Esophagus mucosa (tissue), 1 donor: Measurements from ENCODE around the gene CEP112. TPM values are rescaled to one million over a fixed set of nuclear protein-coding genes. Genes with fewer than 3 reads are reported as not detected.

Source experiments
- ATAC-seq: fragments of 200-7000 bp; cut with Tn5 transposase; one replicate; pipeline ENCODE4 v1.9.1; 2020
- total RNA-seq: library from RNA; stranded (reverse); gene quantifications from one replicate; pipeline ENCODE4 v1.2.4, GENCODE V29; 2023
- donor health status: DM: yes; HTN: yes; CAD: no.

The CEP112 gene
- total RNA-seq, 1 donor from 2014 or later, result 3.7 TPM

GRCh38 chr17:65633146-65633881 is 558.6 kb downstream of the CEP112 start:
- ATAC-seq, result no peak

DNA sequence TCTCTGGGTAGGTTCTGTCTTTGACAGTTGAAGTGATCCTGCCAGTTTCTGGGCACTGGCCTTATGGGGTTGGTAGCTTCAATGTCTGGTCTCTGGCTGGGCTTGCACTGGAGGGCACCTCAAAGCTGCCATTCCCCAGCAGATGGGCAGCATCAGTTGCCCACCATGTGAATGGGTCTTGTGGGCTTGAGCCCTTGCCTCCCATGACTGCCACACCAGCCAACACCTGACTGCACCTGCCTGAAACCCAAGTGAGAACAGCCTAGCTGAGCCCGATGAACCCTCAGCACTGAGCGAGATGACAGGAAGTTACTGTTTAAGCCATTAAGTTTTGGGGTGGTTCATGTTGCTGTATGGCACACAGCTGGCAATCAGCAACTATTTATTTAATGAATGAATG is 561.4 kb downstream of the CEP112 start:
- ATAC-seq, result no peak

GRCh38 chr17:65629234-65629690 is 562.7 kb downstream of the CEP112 start:
- peak; percentile 12 for ATAC-seq

DNA sequence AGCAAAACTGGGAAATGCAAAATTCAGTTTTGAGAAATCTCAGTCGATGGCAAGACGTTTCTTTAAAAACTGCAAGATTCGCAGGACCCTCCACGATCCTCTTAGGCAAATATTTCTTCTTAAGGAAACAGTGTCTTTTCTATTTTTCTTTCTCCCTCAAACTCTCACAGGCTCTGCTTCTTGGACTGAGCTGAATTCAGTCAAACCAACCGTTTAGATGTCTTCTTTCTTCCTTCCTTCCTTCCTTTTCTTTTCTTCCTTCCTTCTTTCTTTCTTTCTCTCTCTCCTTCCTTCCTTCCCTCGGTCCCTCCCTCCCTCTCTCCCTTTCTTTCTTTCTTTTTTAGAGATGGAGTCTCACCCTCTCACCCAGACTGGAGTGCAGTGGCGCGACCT is 563.3 kb downstream of the CEP112 start:
- no peak for ATAC-seq

DNA sequence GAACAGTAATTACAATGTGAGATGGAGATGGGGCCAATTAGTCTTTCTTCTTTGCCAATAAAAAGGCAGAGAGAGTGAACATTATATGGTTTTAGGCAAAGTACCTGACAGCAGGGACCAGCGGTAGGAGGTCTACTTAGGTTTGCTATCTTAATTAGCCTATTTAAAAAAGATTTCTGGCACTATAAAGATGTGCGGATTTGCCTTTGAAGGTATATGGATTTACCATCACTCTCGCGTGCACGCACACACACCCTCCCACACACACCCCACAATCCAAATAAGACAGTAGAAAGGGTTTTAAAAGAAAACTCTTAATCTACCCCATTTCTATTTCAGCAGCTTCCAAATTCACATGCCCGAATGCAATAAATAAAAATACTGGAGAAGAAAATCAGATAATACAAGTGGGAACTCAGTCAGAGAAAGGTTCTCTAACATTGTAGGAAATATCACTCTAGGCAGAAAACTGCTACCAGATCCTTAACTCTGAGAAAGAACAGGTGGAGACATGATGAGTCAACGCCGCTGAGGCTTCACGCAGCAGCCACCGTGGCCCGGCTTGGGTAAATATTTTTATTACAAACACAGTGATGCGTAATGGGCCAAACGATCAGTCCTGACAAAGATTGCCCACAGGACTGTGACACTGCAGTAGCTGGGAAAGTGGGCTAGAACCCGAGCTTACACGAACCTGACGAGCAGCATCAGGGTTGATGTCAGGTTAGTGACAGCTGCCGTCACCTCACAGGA is 563.9 kb downstream of the CEP112 start:
- peak; percentile 82 for ATAC-seq

GRCh38 chr17:65627108-65627507 is 564.8 kb downstream of the CEP112 start:
- peak; percentile 67 for ATAC-seq

DNA sequence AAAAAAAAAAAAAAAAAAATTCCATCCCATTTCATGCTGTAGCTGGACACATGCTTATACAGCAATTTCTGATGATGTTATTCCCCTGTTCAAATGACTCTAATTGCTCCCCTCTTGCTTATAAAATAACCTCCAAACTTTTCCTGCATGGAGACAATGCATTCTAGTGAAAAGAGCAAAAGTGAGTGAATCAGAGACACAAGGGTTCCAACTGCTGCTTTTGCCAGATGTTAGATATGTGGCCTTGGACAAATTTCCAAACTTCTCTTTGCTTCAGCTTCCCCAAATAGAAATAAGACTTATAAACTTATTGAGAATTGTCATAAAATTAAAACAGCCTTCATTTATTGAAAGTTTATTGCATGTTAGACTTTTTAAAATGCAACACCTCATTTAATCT is 565.5 kb downstream of the CEP112 start:
- no peak for ATAC-seq

DNA sequence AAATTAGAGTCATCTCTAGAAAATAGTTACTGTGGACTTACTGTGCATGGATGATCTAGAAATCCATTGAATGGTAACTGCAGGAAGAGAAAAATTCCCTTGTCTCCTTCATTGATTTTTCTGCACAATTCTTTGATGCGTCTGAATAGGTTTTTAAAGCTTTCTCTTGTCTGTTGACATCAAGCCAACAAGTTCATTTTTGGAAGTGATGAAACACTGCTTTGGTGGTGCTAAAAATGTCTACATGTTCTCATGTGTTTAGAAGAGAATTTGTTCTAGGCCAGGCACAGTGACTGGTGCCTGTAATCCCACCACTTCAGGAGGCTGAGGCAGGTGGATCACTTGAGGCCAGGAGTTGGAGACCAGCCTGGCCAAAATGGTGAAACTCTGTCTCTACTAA is 573.4 kb downstream of the CEP112 start:
- ATAC-seq, result no peak

DNA sequence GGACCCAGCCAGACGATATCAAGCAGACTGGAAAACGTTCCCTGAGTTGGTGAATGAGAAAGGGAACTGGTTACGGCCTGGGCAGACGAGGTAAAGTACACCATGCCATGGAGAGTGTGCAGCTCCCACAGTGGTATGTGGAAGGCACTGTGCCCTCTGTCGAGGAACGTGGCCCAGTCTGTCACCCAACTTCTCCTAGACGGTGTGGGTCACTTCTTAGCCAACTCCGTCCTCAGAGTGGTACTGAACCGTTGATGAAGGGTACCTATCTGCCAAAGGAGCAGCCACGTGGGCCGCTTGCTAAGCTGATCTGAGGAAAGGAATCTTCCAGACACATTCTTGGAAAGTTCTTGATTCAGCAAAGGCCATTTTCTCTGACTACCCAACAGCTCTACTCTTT is 574.4 kb downstream of the CEP112 start:
- no peak for ATAC-seq

DNA sequence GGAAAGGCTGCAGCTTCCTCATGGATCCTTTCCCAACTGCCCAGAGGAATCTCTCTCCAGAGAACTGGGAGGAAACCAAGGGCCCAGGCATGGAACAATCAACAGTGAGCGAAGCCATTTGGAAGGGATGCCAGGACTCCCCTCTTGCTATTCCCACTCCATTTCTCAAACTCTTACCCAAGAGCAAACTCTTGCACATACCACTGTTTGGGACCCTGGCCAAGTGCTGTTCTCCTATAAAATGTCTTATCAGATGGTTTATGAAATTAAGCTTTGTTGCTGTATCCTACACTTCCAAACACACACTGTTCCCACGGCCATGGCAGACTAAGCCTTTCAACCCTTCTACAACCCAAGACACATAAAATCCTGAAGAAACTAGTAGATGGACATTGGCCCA is 582.2 kb downstream of the CEP112 start:
- no peak for ATAC-seq

- no peak for ATAC-seq
Measured at GRCh38 chr17:65609286-65609685, 582.6 kb downstream of the CEP112 start.

DNA sequence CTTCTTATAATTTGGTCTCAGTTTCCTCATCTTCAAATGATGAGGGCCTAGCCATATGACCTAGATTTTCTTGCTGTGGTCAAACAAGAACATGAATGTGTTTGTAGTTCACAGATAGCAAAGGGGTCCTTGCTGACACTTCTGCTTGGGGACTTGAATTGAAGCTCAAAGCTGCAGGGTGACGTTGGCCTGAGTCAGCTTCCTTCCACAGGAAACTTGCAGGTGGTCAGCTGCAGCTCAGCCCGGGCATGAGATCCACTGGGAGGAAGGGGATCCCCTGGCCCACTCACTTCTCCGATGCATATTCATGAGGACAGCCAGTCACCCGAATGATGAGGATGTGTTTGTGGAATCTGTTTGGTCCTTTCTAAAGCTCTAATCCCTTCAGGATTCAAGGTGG is 587.9 kb downstream of the CEP112 start:
- no peak for ATAC-seq

DNA sequence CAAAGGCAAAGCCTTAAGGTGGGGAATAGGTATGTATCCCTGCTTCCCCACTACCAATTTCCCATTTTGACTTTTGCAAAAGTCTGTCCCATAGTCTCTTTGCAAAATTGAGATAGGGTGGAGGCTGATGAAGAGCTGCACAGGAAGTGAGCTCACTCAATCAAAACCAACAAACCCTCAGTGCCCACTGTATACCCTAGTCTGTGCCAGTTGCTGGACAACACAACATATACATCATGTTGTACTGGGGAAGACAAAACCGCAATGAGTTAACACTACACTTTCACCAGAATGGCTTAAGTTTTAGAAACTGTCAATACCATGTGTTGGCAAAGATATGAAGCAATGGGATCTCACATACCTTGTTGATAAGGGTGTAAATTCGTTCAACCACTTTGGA is 590.1 kb downstream of the CEP112 start:
- no peak for ATAC-seq

DNA sequence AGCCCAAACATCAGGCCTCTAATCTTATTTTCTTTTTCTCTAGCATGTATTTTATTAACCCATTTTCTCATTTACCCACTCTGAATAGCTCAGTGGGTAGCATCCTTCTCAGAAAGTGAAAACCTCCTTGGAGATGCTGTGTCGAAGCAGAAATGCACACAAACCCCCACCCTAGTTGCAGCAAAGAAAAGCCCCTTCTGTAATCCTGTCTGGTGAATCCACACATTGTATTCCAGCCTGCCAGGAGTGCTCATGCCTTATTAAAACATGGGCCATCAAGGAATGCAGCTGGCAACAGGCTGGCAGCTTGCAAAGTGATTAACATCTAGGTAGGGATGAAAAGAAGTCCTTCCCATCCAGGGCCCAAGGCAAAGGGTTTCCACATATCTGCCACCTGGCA is 590.8 kb downstream of the CEP112 start:
- no peak for ATAC-seq

DNA sequence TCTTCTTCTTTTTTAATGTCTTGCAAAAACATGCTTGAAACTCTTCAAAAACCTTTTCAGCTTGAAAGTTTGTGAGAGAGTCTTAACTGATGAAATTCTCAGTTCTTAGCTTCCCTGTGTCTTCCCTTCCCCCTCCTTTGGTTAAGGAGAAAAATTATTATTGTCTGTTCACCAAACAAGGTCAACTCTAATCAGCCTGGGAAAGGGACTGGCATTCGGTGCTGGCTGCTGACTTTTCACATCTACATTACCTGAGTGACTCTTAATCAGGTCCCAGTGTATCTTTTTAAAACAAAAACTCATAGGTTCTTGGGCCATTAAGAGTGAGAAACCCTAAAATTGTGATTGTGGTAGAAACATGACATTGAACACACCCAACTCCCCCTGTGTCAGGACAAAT is 591.4 kb downstream of the CEP112 start:
- ATAC-seq, result no peak

DNA sequence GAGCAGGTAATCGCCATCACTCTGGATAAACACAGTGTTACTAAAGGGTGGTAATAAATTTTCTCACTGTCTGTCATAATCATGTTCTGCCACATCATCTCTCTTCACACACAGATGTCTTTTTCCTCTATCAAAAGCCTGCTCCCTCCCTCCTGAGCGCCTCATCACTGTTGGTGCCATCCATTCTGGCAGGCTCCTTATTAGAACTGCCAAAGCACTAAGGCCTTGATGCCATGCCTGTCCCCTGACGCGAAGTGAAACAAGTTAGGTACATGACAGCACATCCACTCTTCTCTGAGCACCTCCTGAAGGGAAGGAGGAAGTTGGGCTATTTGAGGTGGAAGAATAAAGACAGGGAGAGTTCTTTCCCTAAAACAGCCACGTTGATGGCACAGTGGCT is 592.3 kb downstream of the CEP112 start:
- ATAC-seq, result no peak

- ATAC-seq, result no peak
Measured at GRCh38 chr17:65598746-65599145, 593.2 kb downstream of the CEP112 start.

GRCh38 chr17:65595071-65595656 is 596.8 kb downstream of the CEP112 start:
- no peak for ATAC-seq

DNA sequence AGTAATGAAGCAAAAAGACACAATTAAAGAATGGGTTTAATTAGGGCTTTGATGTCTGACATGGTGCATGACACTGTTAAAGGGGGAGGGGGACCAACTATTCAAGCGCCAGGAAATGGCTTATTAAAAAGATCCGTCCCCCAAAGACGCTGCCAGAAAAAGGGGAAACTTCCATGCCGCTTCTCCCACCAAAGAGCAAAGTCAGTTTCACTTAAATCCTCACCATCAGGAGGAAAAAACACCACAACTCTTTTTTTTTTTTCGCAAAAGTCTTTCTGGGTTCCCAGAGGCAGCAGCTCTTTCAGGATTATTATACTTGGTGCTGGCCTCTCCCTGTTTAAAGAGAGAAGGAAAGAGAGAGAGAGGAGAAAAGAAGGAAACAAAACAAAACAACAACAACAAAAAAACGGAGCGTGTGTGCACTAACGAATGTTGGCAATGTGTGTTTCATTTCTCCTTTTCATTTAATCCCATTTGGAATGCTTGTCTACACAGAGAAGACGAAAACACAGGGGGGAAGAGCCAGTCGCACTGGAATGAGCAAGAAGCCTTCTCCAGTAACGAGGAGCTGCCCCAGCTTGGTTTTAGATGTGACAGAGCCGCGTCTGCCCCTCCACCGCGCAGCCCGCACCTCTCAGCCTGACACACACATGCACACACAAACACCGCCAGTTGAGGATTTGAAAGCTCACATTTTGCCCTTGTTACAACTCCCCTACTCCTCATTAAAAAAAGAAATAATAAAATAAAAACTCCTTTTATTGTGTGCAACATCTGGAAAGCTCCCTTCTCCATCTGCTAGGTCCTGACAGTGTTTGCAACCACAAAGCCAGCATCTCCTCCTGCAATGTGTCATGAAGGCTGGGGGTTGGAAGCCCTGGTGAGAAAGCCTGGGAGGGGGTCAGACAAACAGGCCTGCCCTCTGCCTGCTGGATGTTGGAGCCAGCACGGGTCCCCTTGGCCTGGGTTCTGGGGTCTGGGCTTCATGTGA is 597.8 kb downstream of the CEP112 start:
- no peak for ATAC-seq

DNA sequence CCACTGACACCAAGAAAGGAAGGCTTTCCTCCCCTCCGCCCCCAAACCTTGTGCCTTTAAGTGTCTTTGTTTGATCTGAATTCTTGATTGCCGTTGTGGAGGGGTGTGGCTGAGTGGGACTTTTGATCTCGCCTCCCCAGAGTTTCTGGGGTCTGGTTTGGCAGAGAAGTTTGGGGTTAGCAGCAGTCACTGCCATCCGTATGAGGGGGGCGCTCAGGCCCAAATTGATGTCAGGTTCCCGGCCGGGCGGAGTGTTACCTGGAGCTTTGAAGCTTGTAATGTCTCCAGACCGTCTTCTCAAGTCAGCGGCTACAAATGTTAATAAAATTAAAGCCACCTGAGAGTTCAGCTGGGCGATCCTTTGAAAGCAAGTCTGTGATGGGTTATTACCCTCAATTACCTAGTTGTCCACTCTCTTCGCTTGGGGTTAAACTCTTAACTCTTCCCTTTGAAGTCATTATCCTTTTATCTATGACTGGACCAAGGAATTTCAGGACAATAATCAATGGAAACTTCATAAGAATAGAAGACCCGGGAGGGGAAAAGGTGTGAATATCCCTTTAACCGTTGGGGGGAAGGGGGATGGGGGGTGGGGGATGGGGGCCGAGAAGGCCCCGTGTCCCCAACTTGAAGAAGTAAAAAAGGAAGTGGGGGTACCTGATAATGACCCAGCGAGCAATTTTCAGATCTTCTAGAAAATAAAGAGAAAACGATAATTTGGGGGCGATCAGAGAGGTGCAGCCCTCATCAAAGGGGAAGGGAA is 598.7 kb downstream of the CEP112 start:
- no peak for ATAC-seq

- ATAC-seq, result no peak
Measured at GRCh38 chr17:65592125-65592965, 599.6 kb downstream of the CEP112 start.
